ENCODE results near the gene PCBP2.
A peak's percentile ranks its signal among the peaks of the same experiment; 100 is the strongest.
"Not testable (repeated sequence)": the region's sequence is repeated elsewhere in the genome, so short reads cannot be mapped to it uniquely, and the experiment has no call there.

The PCBP2 gene

DNA sequence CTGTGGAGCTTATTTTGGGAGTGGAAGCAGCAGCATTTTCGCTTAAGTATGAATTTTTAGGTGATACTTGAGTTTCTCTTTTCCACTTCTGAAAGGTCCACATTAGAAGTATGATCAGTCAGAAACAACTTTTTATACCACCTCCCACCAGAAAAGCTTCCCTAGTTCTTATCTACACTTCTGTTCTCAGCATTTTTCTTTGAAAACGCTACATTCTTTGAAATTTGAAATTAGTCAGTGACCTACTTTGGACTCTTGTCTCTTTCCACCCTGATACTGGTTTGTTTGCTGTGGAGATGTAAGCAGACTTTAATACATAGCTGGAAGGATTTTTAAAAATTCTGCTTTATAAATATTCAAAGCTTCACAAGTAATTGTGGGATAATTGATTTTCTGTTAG is 22.2 kb downstream of the PCBP2 start:
- DNase-seq: no peak

DNA sequence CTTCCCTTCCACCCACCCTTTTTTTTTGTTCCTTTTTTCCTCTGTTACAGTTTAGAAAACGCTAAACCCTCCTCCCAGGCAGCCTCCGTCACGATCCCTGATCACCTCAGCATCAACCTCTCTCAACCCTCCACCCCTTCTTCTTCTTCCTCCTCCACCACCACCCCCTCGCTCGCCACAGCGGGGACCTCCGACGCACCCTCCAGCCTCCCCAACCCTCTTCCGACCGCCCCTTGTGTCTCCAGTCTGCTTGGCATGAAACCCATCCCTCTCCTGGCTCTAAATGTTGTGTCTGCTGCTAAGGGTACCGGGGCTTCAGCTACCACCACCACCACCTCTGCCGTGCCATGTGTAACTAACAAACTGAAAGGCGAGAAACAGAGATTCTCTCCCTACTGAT is 22.9 kb downstream of the PCBP2 start:
- DNase-seq: no peak

DNA sequence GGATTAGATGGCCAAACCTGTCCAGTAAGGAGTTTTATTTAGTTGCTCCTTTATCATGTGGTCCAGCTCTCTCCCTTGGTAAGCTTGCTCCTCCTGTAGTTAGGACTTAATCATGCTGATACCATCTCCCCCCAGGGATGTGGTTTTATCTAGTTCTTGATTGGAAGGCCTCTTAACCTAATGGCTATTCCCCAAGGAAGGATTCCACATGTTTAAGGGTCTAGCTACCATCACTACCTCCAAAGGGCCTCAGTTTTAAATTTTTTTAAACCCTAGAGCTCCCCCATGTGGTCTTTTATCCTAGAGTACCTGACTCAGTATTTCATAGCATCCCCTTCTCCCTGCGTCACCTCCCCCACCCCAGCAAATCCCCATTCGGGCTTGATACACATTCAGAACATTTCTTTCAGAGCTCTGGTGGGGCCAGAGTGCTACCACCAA is 24.9 kb downstream of the PCBP2 start:
- no peak for DNase-seq

DNA sequence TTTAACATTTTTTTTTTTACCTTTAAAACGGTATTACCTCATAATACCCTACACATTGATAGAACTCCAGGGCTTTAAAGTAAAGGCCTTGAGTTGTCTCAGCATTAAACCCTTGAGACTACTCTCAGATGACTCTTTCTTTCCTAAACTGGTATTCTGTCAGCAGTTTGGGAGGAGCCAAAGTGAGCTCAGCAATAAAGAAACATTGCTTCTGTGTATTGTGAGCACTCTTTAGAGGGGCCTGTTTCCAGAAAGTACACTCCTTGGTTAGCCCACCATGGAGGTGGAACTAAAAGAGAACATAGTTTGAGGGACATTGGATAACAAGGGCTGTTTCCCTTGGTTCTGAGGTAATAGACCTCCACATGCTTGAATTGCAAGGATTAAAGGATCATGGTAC is 27.0 kb downstream of the PCBP2 start:
- no peak for DNase-seq

DNA sequence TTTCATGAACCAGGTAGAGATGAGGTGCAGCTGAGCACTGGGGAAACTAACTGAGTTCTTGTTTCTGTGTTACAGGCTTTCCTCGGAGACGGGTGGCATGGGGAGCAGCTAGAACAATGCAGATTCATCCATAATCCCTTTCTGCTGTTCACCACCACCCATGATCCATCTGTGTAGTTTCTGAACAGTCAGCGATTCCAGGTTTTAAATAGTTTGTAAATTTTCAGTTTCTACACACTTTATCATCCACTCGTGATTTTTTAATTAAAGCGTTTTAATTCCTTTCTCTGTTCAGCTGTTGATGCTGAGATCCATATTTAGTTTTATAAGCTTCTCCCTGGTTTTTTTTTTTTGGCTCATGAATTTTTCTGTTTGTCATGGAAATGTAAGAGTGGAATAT is 27.4 kb downstream of the PCBP2 start:
- no peak for DNase-seq

DNA sequence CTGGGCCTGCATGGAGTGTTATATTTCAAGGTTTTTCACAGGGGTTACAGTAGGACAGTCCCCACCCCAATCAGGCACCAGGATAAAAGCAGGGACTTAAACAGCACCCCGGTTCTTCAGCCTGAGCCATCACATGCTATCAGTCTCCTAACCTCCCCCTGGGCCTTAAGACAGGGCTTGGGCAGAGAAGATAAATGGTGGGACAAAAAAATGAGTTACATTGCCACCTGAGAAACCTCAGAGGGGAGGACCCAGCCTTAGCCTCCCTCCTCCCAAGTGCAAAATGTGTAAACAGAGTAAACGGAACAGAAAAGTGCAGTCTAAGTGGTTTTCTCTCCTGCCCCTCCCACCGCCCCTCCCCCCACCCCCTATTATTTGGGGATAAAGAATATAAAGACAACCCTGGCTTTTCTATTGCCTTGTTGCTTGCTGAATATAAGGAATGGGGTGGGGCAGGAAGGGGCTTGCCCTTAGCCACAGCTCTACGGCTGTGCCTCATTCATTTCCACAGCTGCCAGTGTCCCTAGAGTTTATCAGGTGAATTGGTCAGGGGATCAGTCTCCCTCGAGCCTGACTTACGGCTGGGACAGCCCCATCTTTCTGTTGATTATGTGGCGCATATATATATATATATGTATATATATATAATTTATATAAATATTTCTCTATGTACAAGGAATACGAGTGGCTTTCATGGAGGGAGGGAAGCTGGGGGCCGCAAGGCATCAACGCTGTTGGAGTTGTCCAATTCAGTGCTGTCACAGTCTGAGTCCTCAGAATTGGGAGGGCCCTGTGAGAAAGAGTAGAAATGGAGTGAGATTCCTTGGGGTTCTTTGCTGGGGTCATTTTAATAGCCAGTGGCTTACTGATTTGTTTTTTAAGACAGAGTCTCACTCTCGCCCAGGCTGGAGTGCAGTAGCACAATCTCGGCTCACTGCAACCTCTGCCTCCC is 28.9 kb downstream of the PCBP2 start:
- DNase-seq: no peak

DNA sequence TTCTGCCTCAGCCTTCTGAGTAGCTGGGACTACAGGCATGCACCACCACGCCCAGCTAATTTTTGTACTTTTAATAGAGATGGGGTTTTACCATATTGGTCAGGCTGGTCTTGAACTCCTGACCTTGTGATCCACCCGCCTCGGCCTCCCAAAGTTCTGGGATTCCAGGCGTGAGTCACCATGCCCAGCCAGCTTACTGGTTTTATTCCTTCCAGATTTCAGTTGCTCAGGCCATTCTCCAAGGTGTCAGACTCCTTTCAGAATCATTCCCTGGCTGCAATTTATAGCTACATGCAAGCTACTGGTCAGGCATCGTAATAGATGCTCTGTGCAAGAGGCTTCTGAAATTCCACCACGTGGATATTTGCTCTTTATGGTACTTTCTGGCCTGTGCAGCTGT is 29.6 kb downstream of the PCBP2 start:
- not testable (repeated sequence) for DNase-seq

DNA sequence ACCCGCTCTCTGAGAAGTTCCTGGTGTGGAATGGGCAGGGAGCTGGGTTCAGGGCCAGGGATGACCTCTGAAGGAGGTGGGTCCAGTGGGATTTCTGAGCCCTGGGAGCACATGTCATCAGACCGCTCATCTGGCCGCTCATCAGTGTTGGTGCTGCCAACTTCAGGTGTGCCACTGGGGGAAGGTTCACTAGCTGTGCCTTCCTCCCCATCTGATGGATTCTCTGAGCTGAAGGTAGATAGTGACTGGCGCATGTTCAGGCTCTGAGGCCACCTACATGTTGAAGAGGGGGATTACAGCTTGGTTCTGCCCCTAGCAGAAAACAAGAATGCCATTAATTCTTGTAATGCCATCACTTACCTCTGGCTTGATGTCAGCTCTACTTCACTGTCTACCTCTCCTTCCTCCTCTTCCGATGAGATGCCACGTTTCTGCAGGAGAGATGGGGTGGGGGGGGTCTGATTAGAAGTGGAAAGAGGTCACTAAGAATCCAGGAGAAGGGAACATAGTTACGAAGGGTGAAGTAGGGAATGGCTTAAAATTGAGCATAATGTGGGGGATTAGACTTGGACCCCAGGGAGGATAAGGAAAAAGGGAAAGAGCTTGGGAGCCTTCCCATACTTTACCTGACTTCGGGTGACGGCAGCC is 30.2 kb downstream of the PCBP2 start:
- no peak for DNase-seq

DNA sequence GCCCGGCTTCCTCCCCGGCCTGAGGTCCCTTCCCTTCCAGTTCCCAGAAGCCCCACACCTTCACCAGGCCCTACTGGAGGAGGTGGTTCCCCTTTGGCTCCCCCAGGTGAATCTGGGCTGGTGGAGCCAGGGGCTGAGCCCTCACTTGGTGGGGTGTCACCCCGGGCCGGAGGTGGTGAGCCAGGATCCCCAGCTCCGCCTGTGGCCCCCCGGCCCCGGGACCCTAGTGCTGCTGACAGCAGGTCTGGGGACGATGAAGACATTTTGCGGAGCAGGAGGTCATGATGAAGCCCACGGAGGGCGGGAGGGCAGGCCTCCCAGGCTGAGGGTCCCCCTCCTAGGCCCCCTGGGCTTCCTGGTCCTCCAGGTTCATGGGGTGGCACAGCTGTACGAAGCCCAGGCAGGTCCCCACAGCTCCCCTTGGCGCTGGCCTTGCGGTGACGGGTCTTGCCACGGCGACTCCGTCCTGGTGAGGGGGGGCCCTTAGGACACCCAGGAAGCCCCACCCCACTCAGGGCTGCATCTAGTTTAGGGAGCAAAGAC is 30.8 kb downstream of the PCBP2 start:
- no peak for DNase-seq

DNA sequence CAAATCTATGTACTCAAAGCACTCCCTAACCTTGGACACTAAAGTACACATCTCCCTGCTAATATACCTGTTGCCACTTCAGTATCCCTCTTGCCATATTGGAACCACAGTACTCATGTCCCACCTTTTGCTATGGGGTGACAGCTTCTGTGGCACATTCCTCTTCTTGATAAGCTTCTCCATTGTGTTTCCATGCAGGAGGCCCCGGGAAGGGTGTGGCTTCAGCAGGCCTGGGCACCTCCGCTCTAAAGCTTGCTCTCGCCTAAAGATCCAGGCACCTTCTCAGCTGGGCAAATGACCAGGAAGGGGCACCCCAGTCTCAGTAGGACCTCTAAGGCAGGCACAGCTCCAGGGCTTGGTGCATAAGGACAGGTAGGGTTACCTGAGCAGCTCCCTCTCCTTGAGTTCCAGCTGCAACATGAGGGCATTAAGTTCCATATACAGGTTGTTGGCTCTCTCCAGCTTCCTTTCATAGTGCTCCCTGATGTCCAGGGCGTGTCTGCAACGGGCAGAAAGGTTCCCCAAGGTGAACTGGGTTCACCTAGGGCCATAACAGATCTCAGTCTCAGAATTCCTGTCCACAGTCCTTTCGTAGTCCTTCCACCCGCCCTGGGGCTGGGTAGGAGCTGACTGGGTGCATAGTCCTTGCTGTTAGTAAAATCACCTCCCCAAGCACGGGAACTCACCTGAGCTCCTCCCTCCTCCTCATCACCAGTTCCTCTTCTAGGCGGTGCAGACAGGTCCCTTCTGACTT is 31.5 kb downstream of the PCBP2 start:
- DNase-seq: no peak

DNA sequence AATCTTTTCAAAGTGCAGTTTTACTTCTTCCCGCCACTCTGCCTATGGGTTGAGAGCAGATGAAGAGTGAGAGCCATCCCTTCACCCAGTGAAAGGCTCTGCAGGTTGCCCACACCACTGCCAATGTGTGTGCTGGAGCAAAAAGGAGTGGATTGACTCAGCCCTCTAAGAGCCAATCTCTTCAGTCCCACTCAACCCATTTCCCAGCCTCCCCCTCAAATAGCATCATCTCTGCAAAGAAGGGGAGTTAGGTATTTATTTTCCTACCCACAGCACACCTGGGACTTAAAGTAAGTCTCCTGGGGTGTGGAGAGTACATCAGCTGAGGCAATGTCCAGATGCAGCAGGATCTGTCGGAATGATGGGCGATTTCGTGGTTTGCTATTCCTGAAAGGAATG is 32.1 kb downstream of the PCBP2 start:
- DNase-seq: no peak

DNA sequence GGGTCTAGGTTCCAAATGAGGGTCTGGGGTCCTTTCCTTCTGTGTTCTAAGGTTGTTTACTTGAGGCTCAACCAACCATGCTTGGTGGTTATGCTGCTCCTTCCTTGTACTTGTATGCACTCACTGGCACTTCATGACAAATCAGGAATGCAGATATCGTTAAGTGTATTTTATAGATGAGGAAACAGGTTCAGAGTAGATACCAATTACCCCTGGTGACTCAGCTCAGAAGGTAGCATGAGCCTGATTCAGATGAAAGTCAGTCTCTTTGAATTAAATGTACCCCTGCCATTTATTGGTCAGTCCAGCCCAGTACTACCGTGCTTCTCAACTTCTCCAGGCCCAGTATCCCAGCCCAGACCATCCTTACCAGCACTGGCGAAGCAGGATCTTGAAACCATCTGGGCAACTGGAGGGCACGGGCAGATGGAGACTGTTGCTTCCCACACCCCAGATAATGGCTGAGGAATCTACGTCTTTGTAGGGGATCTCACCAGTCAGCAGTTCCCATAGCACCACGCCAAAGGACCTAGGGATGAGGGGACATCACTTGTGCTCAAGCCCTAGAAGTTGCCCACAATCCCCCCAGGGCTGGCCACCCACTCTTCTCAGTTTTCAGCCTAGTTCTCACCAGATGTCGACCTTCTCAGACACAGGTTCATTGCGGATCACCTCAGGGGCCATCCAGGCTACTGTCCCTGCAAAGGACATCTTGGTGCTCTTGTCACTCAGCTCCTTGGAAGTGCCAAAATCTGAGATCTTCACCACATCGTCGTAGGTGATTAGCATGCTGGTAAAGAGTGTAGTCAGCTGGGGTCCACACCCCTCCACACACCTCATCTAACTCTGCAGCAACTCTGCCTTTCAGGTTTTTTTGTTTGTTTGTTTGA is 33.0 kb downstream of the PCBP2 start:
- DNase-seq: no peak

DNA sequence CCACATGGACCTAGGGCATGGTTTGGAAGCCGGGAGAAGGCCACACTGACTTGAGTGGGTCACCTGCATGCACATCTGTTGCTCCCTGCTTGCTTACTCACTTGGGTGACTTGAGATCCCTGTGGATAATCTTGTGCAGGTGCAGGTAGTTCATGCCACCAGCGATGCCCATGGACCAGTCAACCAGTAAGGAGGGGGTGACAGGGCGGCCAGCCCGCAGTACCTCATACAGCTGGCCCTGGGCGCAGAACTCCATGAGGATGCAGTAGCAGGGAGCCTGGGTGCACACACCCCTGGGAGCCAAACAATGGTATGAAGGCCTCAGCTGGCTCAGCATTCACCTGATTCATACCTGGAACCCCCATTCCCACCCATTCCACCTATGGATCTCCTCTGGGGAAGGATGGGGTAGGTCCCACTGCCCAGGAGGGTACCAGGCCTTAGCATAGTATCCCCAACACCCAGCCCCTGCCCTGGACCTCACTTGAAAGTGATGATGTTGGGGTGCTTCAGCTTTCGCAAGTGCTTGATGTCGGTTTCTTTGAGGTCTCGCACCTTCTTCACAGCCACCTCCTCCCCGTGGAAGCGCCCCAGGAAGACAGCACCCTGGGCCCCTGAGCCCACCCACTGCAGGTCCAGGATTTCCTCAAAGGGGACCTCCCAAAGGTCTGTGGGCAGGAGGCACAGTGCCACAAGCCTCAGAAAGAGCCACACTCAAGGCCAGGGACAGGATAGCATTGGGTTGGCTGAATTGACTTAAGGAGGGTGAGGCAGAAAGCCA is 34.2 kb downstream of the PCBP2 start:
- DNase-seq: no peak

DNA sequence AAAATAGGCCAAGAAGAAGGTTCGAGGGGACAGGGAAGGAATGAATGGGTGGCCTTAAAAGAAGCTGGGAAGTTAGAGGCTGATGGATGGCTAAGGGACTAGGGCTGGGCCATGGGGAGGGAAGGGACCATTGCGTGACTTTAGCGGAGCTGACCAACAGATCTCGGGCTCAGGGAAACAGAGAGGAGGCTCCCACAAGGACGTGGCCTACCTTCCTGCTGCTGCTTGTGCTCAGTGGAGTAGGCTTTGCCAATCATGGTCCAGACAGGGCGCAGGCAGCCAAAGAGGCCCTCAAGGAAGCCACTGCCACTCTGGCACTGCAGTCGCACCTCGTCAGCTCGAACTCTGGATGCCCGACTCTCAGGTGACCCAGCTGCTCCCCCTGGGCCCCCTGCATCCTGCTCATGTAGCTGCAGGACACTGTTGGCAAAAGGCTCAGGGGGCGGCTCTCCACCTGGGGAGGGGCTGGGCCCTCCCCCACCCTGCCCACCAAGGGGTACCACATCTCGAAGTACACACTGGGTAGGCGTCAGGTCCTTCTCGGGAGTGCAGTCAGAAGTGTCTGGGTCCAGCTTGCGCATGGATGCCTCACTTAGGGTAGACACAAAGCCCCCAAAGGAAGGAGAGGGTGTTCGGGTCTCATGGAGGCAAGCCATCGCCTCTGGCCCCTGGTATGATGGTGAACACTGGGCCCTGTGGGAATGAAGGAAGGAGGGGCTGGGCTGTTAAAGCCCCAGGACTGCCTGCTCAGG is 35.0 kb downstream of the PCBP2 start:
- DNase-seq: no peak

DNA sequence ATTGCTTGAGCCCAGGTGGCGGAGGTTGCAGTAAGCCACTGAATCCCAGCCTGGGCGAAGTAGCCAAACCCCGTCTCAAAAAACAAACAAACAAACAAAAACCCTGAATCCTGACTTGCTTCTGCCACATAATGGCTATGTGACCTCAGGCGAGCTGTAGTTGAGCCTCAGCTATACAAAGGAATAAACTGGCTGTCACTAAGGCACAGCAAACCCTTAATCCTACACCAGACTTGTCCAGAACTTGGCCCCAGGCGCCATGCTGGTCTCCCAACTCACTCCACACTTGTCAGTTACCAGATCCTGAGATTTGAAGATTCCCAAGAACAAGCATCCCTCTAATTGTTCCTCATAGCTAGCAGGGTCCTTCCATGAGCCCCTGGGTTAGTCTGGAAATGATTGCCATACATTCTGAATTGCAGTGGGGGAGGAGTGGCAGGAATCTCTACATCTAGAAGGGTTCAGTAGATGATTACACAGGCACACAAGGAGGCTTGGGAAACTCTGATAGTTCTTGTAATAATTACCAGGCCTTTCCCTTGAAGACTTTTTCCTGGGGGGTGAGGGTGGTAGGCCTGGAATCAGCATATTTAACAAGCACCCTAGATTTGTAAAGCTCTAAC is 37.5 kb downstream of the PCBP2 start:
- no peak for DNase-seq

DNA sequence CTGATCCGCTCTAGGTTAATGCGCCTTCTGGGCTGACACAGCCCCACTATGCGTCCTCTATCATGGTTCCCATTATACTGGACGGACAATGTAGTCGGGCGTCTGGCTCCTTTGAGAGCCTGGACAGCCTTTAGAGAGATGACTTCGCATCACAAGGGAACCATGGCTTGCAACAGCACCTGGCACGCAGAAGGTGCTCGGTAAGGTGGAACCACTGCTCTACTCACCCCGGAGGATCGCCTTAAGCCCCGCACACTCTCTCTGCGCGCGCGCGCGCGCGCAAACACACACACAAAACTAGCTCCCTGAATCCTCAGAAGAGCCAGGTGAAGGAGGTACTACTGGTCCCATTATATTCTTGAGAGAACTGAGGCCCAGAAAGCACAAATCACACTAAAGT is 40.3 kb downstream of the PCBP2 start:
- DNase-seq: no peak

DNA sequence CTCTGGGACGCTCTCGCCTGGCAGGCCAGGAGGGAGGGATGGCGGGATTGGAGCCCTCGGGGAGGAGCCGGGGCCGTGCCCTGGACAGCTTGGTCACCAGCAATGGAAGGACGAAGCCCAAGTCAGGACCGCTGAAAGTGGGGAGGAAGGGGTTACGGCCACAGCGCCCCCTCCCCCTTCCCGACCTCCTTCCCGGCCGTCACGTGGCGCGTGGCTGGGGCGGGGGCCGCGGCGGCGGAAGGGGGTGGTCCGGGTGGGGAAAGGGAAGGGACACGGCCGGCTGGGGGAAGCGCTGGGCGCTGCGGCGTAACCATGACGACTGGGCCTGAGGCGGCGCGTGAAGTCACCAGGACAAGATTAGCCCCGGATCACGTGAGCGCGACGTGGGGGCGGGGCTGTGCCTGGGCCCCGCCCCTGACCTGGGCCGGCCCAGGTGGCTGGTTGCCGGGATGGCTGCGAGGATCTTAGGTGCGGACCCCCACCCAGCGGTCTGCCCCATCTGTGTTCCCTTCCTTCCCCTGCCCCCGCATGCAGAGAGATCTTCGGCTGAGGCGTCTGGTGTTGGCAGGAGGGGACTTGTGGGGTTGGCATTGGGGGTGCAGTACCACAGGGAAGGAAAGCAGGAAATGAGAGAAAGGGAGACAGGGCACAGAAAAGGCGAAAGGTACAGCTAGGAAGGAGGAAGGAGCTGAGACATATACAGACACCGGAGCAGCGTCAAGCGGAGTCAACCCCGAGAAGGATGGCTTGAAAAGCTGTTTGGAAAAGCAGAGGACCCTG is 41.1 kb downstream of the PCBP2 start:
- DNase-seq: peak; percentile 76

DNA sequence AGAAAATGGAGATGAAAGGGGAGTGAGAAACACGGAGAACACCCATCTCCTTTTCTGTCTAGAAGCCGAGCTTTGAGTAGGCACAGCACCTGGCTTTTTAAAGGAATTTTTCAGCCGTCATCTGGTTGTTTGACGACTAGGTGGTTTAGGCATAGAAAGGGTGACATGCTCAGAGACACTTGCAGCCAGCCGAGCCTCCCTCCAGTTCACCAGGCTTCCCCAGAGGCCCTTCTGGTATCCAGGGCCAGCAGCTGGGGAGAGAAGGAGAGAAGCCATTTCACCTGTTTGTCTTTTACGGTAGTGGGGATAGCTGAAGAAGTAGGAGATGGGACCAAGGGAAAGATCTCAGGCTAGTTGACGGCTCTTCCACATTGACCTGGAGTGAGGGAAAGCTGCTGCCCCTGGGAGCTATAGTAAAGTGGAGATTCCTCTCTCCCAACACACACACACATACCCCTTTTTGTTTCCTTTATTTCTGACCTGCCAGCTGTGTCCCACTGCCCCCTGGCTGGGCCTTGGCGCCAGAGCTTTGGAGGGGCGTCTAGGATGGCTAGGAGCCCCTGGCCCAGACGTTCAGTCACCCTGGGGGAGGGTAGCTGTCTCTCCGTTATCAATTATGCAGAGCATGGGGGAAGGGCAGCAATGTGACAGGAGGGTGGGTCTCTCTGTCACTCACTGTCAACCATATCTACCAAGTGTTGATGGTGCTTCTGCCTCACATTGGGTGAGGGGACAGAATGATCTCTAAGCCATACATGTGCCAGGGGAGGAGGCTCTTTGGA is 41.9 kb downstream of the PCBP2 start:
- no peak for DNase-seq
